Epithelial cell of esophagus (primary cell): Measurements from ENCODE around the gene CDH13.

Experiments used
- DNase-seq: peaks from one replicate; pipeline ENCODE4 v3.0.0; 2010; ENCODE audit warnings: low read depth
- H3K4me3 ChIP-seq: 2 replicates; pipeline ENCODE4 v1.5.1; 2011; ENCODE audit warnings: mild to moderate bottlenecking, low read length, control low read depth
- TF ChIP-seq, protein P1 (sequence below): IDR thresholded peaks from 2 replicates; pipeline ENCODE4 v1.5.1; 2011; ENCODE audit warnings: low read depth, mild to moderate bottlenecking, low read length, control low read depth, inconsistent platforms; ENCODE audit not compliant: insufficient read depth; ENCODE audit errors: missing control alignments

The CDH13 gene

DNA sequence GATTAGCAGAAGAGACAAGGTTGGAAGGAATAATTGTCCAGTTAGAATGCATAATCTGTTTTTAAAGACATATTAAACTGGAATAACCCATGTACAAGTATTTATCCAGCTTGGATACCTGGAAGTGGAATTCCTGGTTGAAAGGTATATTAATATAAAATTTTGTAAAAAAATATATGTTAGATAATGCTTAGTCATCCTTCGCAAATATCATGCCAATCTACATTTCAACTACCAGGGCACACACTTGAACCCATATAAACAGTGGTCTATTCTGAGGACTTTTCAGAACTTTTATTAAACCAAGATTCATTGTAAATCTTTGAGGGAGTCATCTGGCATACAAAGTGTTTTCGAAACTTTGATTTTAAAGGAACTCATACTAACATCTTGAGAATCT, 911.9 kb downstream of the CDH13 start:
- no peak overlapping the region for H3K4me3 ChIP-seq
- DNase-seq, result no peak
- TF ChIP-seq, protein P1, sequence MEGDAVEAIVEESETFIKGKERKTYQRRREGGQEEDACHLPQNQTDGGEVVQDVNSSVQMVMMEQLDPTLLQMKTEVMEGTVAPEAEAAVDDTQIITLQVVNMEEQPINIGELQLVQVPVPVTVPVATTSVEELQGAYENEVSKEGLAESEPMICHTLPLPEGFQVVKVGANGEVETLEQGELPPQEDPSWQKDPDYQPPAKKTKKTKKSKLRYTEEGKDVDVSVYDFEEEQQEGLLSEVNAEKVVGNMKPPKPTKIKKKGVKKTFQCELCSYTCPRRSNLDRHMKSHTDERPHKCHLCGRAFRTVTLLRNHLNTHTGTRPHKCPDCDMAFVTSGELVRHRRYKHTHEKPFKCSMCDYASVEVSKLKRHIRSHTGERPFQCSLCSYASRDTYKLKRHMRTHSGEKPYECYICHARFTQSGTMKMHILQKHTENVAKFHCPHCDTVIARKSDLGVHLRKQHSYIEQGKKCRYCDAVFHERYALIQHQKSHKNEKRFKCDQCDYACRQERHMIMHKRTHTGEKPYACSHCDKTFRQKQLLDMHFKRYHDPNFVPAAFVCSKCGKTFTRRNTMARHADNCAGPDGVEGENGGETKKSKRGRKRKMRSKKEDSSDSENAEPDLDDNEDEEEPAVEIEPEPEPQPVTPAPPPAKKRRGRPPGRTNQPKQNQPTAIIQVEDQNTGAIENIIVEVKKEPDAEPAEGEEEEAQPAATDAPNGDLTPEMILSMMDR, result no peak

DNA sequence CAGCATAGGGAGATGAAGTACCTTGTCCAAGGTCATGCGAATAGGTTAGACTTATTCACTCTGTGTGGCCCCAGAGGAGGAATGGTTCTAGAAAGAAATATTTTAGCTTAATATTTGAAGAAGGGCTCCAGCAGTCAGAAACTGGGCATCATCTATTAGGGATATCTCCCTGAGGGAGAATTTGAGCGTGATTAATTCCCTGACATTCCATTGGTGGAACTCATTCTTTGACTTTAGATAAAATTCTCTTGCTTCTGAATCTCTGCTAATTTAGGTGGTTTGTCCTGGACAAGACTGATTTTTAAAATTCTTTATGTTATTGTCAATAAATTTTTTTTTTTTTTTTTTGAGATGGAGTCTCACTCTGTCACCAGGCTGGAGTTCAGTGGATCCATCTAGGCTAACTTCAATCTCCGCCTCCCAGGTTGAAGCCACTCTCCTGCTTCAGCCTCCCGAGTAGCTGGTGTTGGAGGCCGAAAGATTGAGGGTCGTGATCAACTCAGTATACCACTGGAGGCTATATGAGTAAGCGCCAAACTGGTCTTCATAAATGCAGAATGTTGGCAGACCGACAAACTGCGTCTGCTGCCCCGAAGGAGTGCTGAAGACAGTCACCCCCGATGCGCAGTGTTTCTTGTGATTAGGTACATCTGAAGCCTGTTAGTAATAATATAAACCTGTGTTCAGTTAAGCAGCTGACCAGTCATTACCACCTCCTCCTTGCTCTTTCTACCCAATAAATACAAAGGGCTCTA, 913.1 kb downstream of the CDH13 start:
- DNase-seq, result no peak
- no peak overlapping the region for H3K4me3 ChIP-seq
- TF ChIP-seq, protein P1, result no peak

DNA sequence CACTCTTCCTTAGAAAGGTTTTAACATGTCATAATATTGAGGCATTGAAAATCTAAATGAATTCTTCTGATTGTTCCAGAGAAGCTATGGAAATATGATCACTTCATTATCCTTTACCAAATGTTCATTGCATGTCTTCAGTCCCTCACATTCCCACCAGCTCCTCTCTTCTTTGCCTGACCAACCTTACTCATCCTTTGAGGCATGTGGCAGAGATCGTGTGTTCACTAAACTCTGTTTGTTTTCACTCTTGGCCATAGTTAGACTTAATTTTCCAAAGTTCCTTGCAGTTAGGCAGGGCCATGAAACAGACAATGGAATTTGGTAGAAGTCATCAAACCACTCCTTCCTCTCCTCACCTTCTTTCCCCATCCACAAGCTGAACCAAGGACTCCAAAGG, 914.5 kb downstream of the CDH13 start:
- TF ChIP-seq, protein P1, result no peak
- H3K4me3 ChIP-seq, result no peak overlapping the region
- no peak for DNase-seq

DNA sequence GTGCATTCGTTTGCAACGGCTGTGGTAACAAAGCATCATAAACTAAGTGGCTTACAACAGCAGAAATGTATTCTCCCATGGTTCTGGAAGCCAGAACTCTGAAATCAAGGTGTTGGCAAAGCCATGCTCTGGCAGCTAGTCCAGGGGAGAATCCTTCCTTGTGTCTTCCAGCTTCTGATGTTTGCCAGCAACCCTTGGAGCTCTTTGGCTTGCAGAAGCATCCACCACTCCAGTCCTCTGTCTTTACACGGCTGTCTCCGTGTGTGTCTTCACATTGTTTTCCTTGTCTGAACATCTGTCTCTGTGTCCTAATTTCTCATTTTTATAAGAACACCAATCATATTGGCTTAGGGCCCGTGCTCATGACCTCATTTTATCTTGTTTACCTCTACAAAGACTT, 915.7 kb downstream of the CDH13 start:
- no peak overlapping the region for H3K4me3 ChIP-seq
- TF ChIP-seq, protein P1, result no peak
- DNase-seq, result no peak

DNA sequence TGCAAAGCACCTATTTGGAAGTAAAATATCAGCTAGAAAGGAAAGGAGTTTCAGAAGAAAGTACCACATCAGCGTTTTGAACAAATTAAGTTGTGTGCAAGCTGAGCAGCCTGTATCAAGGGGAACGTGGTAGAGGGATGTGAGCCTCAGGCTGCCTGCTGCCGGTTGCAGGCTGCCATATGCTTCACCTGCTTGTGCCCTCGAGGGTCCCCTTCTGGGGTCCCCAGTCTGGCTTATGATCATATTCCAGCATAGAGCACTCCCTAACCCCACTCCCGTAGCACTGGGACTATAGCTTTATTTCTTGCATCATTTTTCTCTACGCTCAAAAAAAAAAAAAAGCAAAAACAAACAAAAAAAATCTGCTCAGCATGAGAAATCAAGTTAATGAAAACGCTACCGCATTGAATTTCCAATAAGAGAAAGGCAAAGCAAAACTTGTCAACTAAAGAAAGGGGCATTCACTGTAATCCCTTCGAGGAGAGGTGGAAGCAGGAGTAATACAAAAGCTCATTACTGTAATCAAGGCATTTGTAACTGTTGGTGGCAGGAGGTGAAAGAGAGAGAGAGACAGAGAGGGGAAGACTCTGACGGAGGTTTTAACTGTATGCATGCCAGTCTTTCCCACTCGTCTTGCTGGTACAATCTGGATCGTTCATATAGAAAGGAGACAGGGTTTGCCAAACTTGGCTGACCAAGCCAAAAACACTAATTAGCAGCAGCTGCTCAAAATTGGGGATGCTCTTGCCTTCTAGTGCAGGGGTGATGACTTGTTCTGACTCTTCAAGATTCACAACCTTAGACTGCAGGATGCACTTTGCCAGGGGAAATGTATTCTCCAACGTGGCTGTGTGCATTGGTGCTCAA, 922.8 kb downstream of the CDH13 start:
- TF ChIP-seq, protein P1, result no peak
- H3K4me3 ChIP-seq, result no peak overlapping the region
- DNase-seq, result no peak

DNA sequence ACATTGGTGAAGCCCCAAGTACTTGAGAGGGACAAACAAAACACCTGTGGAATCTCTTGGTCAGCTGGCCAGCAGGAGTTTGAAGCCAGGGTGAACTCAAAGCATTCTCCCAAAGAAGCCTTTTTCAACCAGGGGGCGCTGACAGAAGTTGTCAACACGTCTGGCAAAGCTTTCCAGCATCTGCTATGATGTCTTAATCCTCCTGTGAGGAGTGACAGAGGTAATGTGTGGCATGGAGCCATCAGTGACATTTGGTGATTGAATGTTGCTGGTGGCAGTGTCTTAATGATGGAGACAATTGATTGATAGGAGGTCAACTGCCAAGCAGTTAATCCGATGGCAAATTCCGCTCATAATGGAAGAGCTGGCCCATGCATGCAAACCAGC, 923.4 kb downstream of the CDH13 start:
- H3K4me3 ChIP-seq, result no peak overlapping the region
- TF ChIP-seq, protein P1, result no peak
- DNase-seq, result no peak

DNA sequence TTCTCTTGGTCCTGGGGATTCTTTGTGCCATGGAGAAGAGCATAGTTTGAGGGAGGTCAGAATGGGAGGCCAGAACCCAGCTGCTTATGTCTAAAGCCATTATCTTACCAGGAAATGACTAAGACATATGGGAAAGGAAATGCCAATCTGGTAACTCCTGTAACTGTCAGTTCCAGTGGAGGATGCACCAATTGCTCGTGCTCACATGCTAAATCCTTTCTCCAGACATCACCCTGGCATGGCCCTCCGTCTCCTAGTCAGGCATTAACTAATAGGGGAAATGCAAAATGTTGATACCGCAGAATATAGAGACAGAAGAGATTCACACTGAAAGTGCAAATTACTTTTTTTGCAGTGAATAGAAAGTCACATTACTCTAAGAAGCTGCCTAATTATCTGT, 925.5 kb downstream of the CDH13 start:
- peak; percentile 57 for DNase-seq
- TF ChIP-seq, protein P1, result no peak
- H3K4me3 ChIP-seq, result no peak overlapping the region
